Colonic mucosa (tissue), 4 donors: ENCODE results near the gene ESYT2. TPM values are rescaled to one million over a fixed set of nuclear protein-coding genes. Genes with fewer than 3 reads are reported as not detected.

Experiments used
- DNase-seq: peaks from one replicate; pipeline ENCODE4 v3.0.0-alpha.2; 2020
- H3K27ac ChIP-seq: fragments of 200-600 bp; one replicate; pipeline ENCODE4 v1.8.0; 2021
- H3K27me3 ChIP-seq: fragments of 200-600 bp; one replicate; pipeline ENCODE4 v1.8.0; 2021
- H3K36me3 ChIP-seq: fragments of 200-600 bp; one replicate; pipeline ENCODE4 v1.8.0; 2021
- H3K4me1 ChIP-seq: fragments of 200-600 bp; one replicate; pipeline ENCODE4 v1.8.0; 2021; ENCODE audit warnings: mild to moderate bottlenecking
- H3K4me3 ChIP-seq: fragments of 200-600 bp; one replicate; pipeline ENCODE4 v1.8.0; 2021
- H3K9ac ChIP-seq, 2 donors: one replicate each; pipeline ENCODE4 v1.7.0; 2013; ENCODE audit warnings: control low read depth in 2 of 2, low read depth in 2 of 2, low read length in 2 of 2
- H3K9me3 ChIP-seq: fragments of 200-600 bp; one replicate; pipeline ENCODE4 v1.8.0; 2021
- intact Hi-C: fragments of 100-400 bp; cut with DNase I; formaldehyde crosslinking; loops from one replicate; pipeline ENCODE4 v1.14.1; 2022
- total RNA-seq, 2 donors: library from RNA; stranded (reverse); fragmentation: NEBNext Ultra II Directional in 1 of 2; extraction: Animal tissue kit (Norgen Biotek cat#: 25700) in 1 of 2; gene quantifications; one replicate each; pipeline ENCODE4 v1.2.1, GENCODE V29; 2021
- TF ChIP-seq, protein P1 (sequence below): fragments of 200-600 bp; IDR thresholded peaks from one replicate; pipeline ENCODE4 v1.8.0; 2022; ENCODE audit warnings: antibody characterized with exemption, mild to moderate bottlenecking
- donor health status: healthy.
- donor health status: DM: no; HTN: no; CAD: no.
- donor health status: DM: no; HTN: no; CAD: no.

ESYT2 gene
- total RNA-seq, 2 donors from 2014 or later, result 57.5 to 105 TPM

DNA sequence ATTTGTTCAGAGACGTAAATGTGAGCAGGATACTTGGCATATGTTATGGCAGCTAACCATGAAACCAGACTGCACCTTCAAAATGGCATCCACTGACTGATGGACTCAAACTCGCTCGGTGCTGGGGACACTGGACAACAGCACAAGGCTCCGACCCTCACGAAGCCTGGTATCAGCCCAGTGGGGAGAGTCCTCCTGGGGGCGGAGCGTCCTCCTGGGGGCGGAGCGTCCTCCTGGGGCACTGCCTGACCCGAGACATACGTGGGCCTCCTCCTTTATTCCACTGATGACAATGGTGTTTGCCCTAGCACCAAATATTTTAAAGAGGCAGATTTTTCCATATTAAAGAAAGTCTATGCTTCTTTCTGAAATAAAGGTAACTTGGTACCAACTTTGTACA is 39.5 kb downstream of the ESYT2 start:
- Histone ChIP-seq H3K4me3 (no peak overlapping the region), H3K36me3 (no peaks in the 10 kb centered on the region), H3K27ac (no peak overlapping the region), H3K4me1 (no peaks in the 10 kb centered on the region), H3K9me3 (no peaks in the 10 kb centered on the region), H3K9ac (no peak overlapping the region), H3K27me3 (no peaks in the 10 kb centered on the region)
- TF ChIP-seq, protein P1, sequence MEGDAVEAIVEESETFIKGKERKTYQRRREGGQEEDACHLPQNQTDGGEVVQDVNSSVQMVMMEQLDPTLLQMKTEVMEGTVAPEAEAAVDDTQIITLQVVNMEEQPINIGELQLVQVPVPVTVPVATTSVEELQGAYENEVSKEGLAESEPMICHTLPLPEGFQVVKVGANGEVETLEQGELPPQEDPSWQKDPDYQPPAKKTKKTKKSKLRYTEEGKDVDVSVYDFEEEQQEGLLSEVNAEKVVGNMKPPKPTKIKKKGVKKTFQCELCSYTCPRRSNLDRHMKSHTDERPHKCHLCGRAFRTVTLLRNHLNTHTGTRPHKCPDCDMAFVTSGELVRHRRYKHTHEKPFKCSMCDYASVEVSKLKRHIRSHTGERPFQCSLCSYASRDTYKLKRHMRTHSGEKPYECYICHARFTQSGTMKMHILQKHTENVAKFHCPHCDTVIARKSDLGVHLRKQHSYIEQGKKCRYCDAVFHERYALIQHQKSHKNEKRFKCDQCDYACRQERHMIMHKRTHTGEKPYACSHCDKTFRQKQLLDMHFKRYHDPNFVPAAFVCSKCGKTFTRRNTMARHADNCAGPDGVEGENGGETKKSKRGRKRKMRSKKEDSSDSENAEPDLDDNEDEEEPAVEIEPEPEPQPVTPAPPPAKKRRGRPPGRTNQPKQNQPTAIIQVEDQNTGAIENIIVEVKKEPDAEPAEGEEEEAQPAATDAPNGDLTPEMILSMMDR, result no peak
- intact Hi-C loops, result loop anchor here (10.0 kb wide), 1 partner anchor 185 kb away; no protein-coding TSS in a partner anchor
- no peak for DNase-seq

- Histone ChIP-seq H3K4me3 (no peak overlapping the region), H3K9me3 (no peaks in the 10 kb centered on the region), H3K27ac (no peak overlapping the region), H3K36me3 (peaks cover 4% of the 10 kb centered on the region), H3K9ac (no peak overlapping the region), H3K27me3 (no peaks in the 10 kb centered on the region), H3K4me1 (no peaks in the 10 kb centered on the region)
- intact Hi-C loops, result loop anchor here (10.0 kb wide), 1 partner anchor 188 kb away; no protein-coding TSS in a partner anchor
- TF ChIP-seq, protein P1, result no peak
- no peak for DNase-seq
These were observed 42.4 kb downstream of the ESYT2 start for GRCh38 chr7:158786898-158787297.

DNA sequence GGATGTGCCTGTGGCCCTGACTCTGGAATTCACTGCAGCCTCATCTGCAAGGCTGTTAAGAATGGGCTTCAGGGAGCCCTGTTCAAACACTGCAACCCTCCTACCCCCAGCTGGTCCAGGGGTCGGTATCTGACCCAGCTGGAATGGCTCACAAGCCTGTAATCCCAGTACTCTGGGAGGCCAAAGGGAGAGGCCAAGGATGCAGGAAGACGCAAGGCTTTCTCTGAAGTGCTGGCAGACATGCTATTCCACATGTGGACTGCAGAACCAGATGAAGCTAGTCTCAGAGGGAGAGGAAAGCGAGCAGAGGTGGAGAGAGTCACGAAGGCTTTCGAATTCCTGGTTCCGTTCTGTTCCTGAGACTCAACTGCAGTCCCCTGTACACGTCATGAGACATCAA is 45.0 kb downstream of the ESYT2 start:
- no peak overlapping the region for H3K27ac ChIP-seq

GRCh38 chr7:158783595-158783994 is 45.7 kb downstream of the ESYT2 start:
- no peak overlapping the region for H3K27ac ChIP-seq
- H3K4me1 ChIP-seq, result no peaks in the 10 kb centered on the region
- no peaks in the 10 kb centered on the region for H3K9me3 ChIP-seq
- no peak overlapping the region for H3K4me3 ChIP-seq
- H3K9ac ChIP-seq, result no peak overlapping the region
- intact Hi-C loops, result loop anchor here (10.0 kb wide), 1 partner anchor 191 kb away; no protein-coding TSS in a partner anchor
- peaks cover 4% of the 10 kb centered on the region for H3K36me3 ChIP-seq
- H3K27me3 ChIP-seq, result no peaks in the 10 kb centered on the region
- TF ChIP-seq, protein P1, result no peak
- no peak for DNase-seq

More for the DNA sequence above, 45.0 kb downstream of the ESYT2 start:
- peaks cover 4% of the 10 kb centered on the region for H3K36me3 ChIP-seq
- no peak overlapping the region for H3K9ac ChIP-seq
- no peak overlapping the region for H3K4me3 ChIP-seq
- H3K9me3 ChIP-seq, result no peaks in the 10 kb centered on the region
- TF ChIP-seq, protein P1, result no peak
- no peak for DNase-seq
- H3K27me3 ChIP-seq, result no peaks in the 10 kb centered on the region
- intact Hi-C loops, result loop anchor here (10.0 kb wide), 1 partner anchor 191 kb away; no protein-coding TSS in a partner anchor
- H3K4me1 ChIP-seq, result no peaks in the 10 kb centered on the region

DNA sequence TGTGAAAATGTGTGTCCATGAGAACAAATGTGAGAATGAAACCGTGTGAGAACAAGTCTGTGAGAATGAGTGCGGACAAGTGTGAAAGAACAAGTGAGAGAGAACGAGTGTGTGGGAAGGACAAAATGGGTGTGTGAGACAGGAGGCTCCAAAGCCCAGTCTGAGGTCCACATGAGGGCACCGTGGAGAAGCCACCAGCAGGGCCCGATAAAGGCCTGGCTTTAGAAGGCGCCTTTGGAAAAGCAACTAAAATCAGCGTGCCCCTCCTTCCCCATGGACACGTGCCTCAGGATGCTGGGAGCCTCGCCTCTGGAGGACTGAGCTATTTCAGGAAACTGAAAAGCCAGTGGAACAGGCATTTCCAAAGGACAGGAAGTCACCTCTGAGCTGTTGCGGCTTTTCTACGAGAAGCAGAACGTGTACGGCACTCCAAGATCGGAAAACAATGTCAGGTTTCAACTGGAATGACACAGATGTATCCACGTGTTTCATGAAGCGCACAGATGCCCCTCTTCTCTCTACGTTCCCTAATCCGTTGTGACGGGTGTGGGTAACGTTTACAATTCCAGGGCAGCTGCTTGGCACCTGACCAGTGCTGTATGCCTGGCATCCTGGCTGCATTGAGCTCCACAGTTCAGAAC is 46.4 kb downstream of the ESYT2 start:
- DNase-seq, result no peak
- Histone ChIP-seq H3K36me3 (peaks cover 4% of the 10 kb centered on the region), H3K9me3 (no peaks in the 10 kb centered on the region), H3K4me3 (no peak overlapping the region), H3K27me3 (no peaks in the 10 kb centered on the region), H3K27ac (no peak overlapping the region), H3K9ac (no peak overlapping the region), H3K4me1 (no peaks in the 10 kb centered on the region)
- intact Hi-C loops, result loop anchor here (10.0 kb wide), 1 partner anchor 192 kb away; no protein-coding TSS in a partner anchor
- TF ChIP-seq, protein P1, result no peak
